Trophoblast cell (in vitro differentiated cells and primary cell): Measurements from ENCODE around the gene CCNL1. TPM values are rescaled to one million over a fixed set of nuclear protein-coding genes. Genes with fewer than 3 reads are reported as not detected.

Experiments
- DNase-seq, 2 donors: peaks; one replicate each; pipeline ENCODE4 v3.0.0-alpha.2; 2016
- H2AFZ ChIP-seq: 2 replicates; pipeline ENCODE4 v1.6.1; 2013; ENCODE audit warnings: low read length, moderate library complexity, mild to moderate bottlenecking; ENCODE audit not compliant: insufficient read depth, poor library complexity
- H2AK5ac ChIP-seq: 2 replicates; pipeline ENCODE4 v1.6.1; 2013; ENCODE audit warnings: mild to moderate bottlenecking, low read length
- H2BK120ac ChIP-seq: 2 replicates; pipeline ENCODE4 v1.6.1; 2013; ENCODE audit warnings: low read length, mild to moderate bottlenecking, moderate library complexity; ENCODE audit not compliant: insufficient read depth, poor library complexity
- H2BK12ac ChIP-seq: 2 replicates; pipeline ENCODE4 v1.6.1; 2013; ENCODE audit warnings: mild to moderate bottlenecking, low read length, moderate library complexity
- H2BK5ac ChIP-seq: 2 replicates; pipeline ENCODE4 v1.6.1; 2013; ENCODE audit warnings: low read length, low read depth, moderate library complexity, mild to moderate bottlenecking; ENCODE audit not compliant: poor library complexity
- H3K14ac ChIP-seq: 2 replicates; pipeline ENCODE4 v1.6.1; 2013; ENCODE audit warnings: mild to moderate bottlenecking, low read length
- H3K18ac ChIP-seq: 2 replicates; pipeline ENCODE4 v1.6.1; 2013; ENCODE audit warnings: mild to moderate bottlenecking, low read length
- H3K23ac ChIP-seq: 2 replicates; pipeline ENCODE4 v1.6.1; 2013; ENCODE audit warnings: low read length
- H3K27ac ChIP-seq: 2 replicates; pipeline ENCODE4 v1.5.1; 2013; ENCODE audit warnings: low read depth, mild to moderate bottlenecking, inconsistent platforms, low read length, moderate library complexity
- H3K27me3 ChIP-seq: 2 replicates; pipeline ENCODE4 v1.6.1; 2013; ENCODE audit warnings: inconsistent platforms, mild to moderate bottlenecking, low read length, moderate library complexity; ENCODE audit not compliant: insufficient read depth
- H3K36me3 ChIP-seq, 2 experiments: 1 replicate in 1 of 2; 2 replicates in 1 of 2; pipeline ENCODE4 v1.6.1; 2013; ENCODE audit warnings: low read length in 2 of 2, mild to moderate bottlenecking in 2 of 2, moderate library complexity in 1 of 2; ENCODE audit not compliant: insufficient read depth in 2 of 2, control insufficient read depth in 1 of 2
- H3K4ac ChIP-seq: 2 replicates; pipeline ENCODE4 v1.6.1; 2013; ENCODE audit warnings: low read depth, mild to moderate bottlenecking, low read length, moderate library complexity
- H3K4me1 ChIP-seq, 2 experiments: 1 replicate in 1 of 2; 2 replicates in 1 of 2; pipeline ENCODE4 v1.6.1; 2013; ENCODE audit warnings: low read length in 2 of 2, mild to moderate bottlenecking in 2 of 2, moderate library complexity in 1 of 2; ENCODE audit not compliant: insufficient read depth in 2 of 2, control insufficient read depth in 1 of 2
- H3K4me2 ChIP-seq: 2 replicates; pipeline ENCODE4 v1.6.1; 2013; ENCODE audit warnings: inconsistent platforms, mild to moderate bottlenecking, low read length, moderate library complexity
- H3K4me3 ChIP-seq: 2 replicates; pipeline ENCODE4 v1.5.1; 2013; ENCODE audit warnings: mild to moderate bottlenecking, low read depth, low read length, inconsistent platforms
- H3K79me1 ChIP-seq: one replicate; pipeline ENCODE4 v1.6.1; 2013; ENCODE audit warnings: low read length
- H3K79me2 ChIP-seq: 2 replicates; pipeline ENCODE4 v1.6.1; 2013; ENCODE audit warnings: low read length, mild to moderate bottlenecking; ENCODE audit not compliant: control insufficient read depth, insufficient read depth, poor library complexity
- H3K9ac ChIP-seq: 2 replicates; pipeline ENCODE4 v1.6.1; 2013; ENCODE audit warnings: mild to moderate bottlenecking, low read length
- H3K9me3 ChIP-seq: 2 replicates; pipeline ENCODE4 v1.6.1; 2013; ENCODE audit warnings: low read depth, mild to moderate bottlenecking, control low read depth, inconsistent platforms, low read length; ENCODE audit not compliant: insufficient read depth
- H4K12ac ChIP-seq: 2 replicates; pipeline ENCODE4 v1.6.1; 2013; ENCODE audit warnings: low read depth, mild to moderate bottlenecking, low read length, moderate library complexity
- H4K8ac ChIP-seq: 2 replicates; pipeline ENCODE4 v1.6.1; 2013; ENCODE audit warnings: low read depth, mild to moderate bottlenecking, low read length, moderate library complexity
- H4K91ac ChIP-seq: one replicate; pipeline ENCODE4 v1.6.1; 2013; ENCODE audit warnings: low read depth, mild to moderate bottlenecking, low read length, moderate library complexity
- WGBS: extraction: QIAGEN DNeasy Blood & Tissue Kit; methylation state at CpG from one replicate; pipeline ENCODE4 v1.1.7; 2013; ENCODE audit warnings: missing lambda C conversion rate; ENCODE audit not compliant: insufficient read length, insufficient coverage; ENCODE audit errors: extremely low coverage; 5-methylcytosine and 5-hydroxymethylcytosine counted together
- polyA plus RNA-seq: library from polyadenylated mRNA; stranded (reverse); fragments of 200-250 nt; gene quantifications from 2 replicates; pipeline ENCODE4 v1.2.3, GENCODE V29; 2013

CCNL1 gene
- polyA plus RNA-seq = 56.5 and 56.9 TPM in 2 replicates

- Histone ChIP-seq H3K9ac (peak within 1 kb of the TSS; percentile 99), H3K27me3 (no peaks in the 10 kb centered on the region), H3K4me1 (peaks cover 0 to 4% of the 10 kb centered on the region in 2 experiments), H4K12ac (peak within 1 kb of the TSS; percentile 99), H3K4ac (peak within 1 kb of the TSS; percentile 99), H3K79me2 (peaks cover 14% of the 10 kb centered on the region), H3K27ac (peak within 1 kb of the TSS; percentile 96), H3K79me1 (peaks cover 14% of the 10 kb centered on the region), H3K4me2 (peak within 1 kb of the TSS; percentile 75), H3K9me3 (peaks cover 2% of the 10 kb centered on the region), H3K4me3 (peak within 1 kb of the TSS; percentile 99), H3K18ac (peak within 1 kb of the TSS; percentile 100), H3K36me3 (peaks cover 2 to 5% of the 10 kb centered on the region in 2 experiments), H3K14ac (peak within 1 kb of the TSS; percentile 99), H4K91ac (peak within 1 kb of the TSS; percentile 99), H2BK12ac (peak within 1 kb of the TSS; percentile 66), H2BK5ac (peak within 1 kb of the TSS; percentile 97), H2BK120ac (peak within 1 kb of the TSS; percentile 99), H3K23ac (no peak within 1 kb of the TSS), H2AK5ac (peak within 1 kb of the TSS; percentile 99), H2AFZ (peak within 1 kb of the TSS; percentile 96), H4K8ac (peak within 1 kb of the TSS; percentile 99)
- DNase-seq = peak; percentile 98 to 99
- WGBS = no CpG with 5 or more reads among the region's 88 CpGs
Observed at GRCh38 chr3:157159762-157160657, at the start of gene CCNL1. Gene CCNL1 (minus strand): TSS chr3:157160147. CDS start chr3:157160094, 53 bp downstream.

- H3K18ac ChIP-seq = no peak overlapping the region
- no peak overlapping the region for H2BK120ac ChIP-seq
- H4K91ac ChIP-seq = no peak overlapping the region
- no peak overlapping the region for H3K9ac ChIP-seq
- no peak overlapping the region for H2AFZ ChIP-seq
- no peak overlapping the region for H2AK5ac ChIP-seq
- H4K8ac ChIP-seq = no peak overlapping the region
- H4K12ac ChIP-seq = no peak overlapping the region
- no peak overlapping the region for H3K23ac ChIP-seq
- H3K79me1 ChIP-seq = no peaks in the 10 kb centered on the region
- H3K36me3 ChIP-seq = no peaks in the 10 kb centered on the region
- H3K4me2 ChIP-seq = no peak overlapping the region
- no peaks in the 10 kb centered on the region for H3K9me3 ChIP-seq
- H3K27me3 ChIP-seq = no peaks in the 10 kb centered on the region
- H3K14ac ChIP-seq = no peak overlapping the region
- no peak overlapping the region for H3K27ac ChIP-seq
- no peak overlapping the region for H2BK5ac ChIP-seq
- H2BK12ac ChIP-seq = no peak overlapping the region
- H3K79me2 ChIP-seq = no peaks in the 10 kb centered on the region
- WGBS = no CpG with 5 or more reads among the region's 1 CpG
- H3K4ac ChIP-seq = no peak overlapping the region
- DNase-seq = no peak
- H3K4me3 ChIP-seq = no peak overlapping the region
- no peaks in the 10 kb centered on the region for H3K4me1 ChIP-seq
Observed at GRCh38 chr3:157204880-157205279, 44.9 kb upstream of the CCNL1 start.

GRCh38 chr3:157204431-157204830 lies 44.5 kb upstream of the CCNL1 start:
- DNase-seq = peak in 1 of 2 donors; percentile 66
- Histone ChIP-seq H2BK12ac (no peak overlapping the region), H3K14ac (no peak overlapping the region), H3K4me1 (no peaks in the 10 kb centered on the region), H3K4ac (no peak overlapping the region), H2AFZ (no peak overlapping the region), H3K23ac (no peak overlapping the region), H3K36me3 (no peaks in the 10 kb centered on the region), H3K27ac (no peak overlapping the region), H4K8ac (no peak overlapping the region), H4K91ac (no peak overlapping the region), H3K9ac (no peak overlapping the region), H3K9me3 (no peaks in the 10 kb centered on the region), H3K27me3 (no peaks in the 10 kb centered on the region), H3K79me1 (no peaks in the 10 kb centered on the region), H3K79me2 (no peaks in the 10 kb centered on the region), H3K4me2 (no peak overlapping the region), H2BK120ac (no peak overlapping the region), H2BK5ac (no peak overlapping the region), H3K18ac (no peak overlapping the region), H2AK5ac (no peak overlapping the region), H4K12ac (no peak overlapping the region), H3K4me3 (no peak overlapping the region)
- WGBS = no CpG with 5 or more reads among the region's 1 CpG

- peak in 1 of 2 donors; percentile 73 for DNase-seq
- no peak overlapping the region for H4K12ac ChIP-seq
- no peak overlapping the region for H3K14ac ChIP-seq
- H3K4me2 ChIP-seq = no peak overlapping the region
- H3K36me3 ChIP-seq = no peaks in the 10 kb centered on the region
- H2BK5ac ChIP-seq = no peak overlapping the region
- no peaks in the 10 kb centered on the region for H3K27me3 ChIP-seq
- no peak overlapping the region for H2AK5ac ChIP-seq
- H2BK12ac ChIP-seq = no peak overlapping the region
- H2AFZ ChIP-seq = no peak overlapping the region
- no peak overlapping the region for H3K23ac ChIP-seq
- no peaks in the 10 kb centered on the region for H3K79me1 ChIP-seq
- H3K4ac ChIP-seq = no peak overlapping the region
- no peaks in the 10 kb centered on the region for H3K4me1 ChIP-seq
- no peak overlapping the region for H4K8ac ChIP-seq
- no peak overlapping the region for H3K18ac ChIP-seq
- no peak overlapping the region for H3K9ac ChIP-seq
- H4K91ac ChIP-seq = no peak overlapping the region
- no peaks in the 10 kb centered on the region for H3K9me3 ChIP-seq
- no peak overlapping the region for H2BK120ac ChIP-seq
- no peak overlapping the region for H3K27ac ChIP-seq
- WGBS = no CpG with 5 or more reads among the region's 6 CpGs
- no peak overlapping the region for H3K4me3 ChIP-seq
- no peaks in the 10 kb centered on the region for H3K79me2 ChIP-seq
Observed at GRCh38 chr3:157201648-157202278, 41.8 kb upstream of the CCNL1 start.
